BE2C (cell line): ENCODE measurements around the gene ZMYND8. TPM values are rescaled to one million over a fixed set of nuclear protein-coding genes. Genes with fewer than 3 reads are reported as not detected.
"Not testable (repeated sequence)": the region's sequence is repeated elsewhere in the genome, so short reads cannot be mapped to it uniquely, and the experiment has no call there.

Experiments used
- DNase-seq: peaks from one replicate; pipeline ENCODE4 v3.0.0-alpha.2; 2020
- H3K27me3 ChIP-seq: fragments of 250-450 bp; sonication (Bioruptor Pico); 2 replicates; pipeline ENCODE4 v1.5.1; 2020; ENCODE audit warnings: mild to moderate bottlenecking
- H3K36me3 ChIP-seq: fragments of 250-450 bp; sonication (Bioruptor Pico); 2 replicates; pipeline ENCODE4 v1.5.1; 2020; ENCODE audit warnings: mild to moderate bottlenecking
- H3K4me1 ChIP-seq: fragments of 250-450 bp; sonication (Bioruptor Pico); 2 replicates; pipeline ENCODE4 v1.5.1; 2020
- H3K4me3 ChIP-seq: 2 replicates; pipeline ENCODE4 v1.5.1; 2011; ENCODE audit warnings: low read depth, low read length
- H3K9me3 ChIP-seq: fragments of 250-450 bp; sonication (Bioruptor Pico); 2 replicates; pipeline ENCODE4 v1.5.1; 2020
- CTCF ChIP-seq: IDR thresholded peaks from 2 replicates; pipeline ENCODE4 v1.5.1; 2012; ENCODE audit warnings: mild to moderate bottlenecking, low read depth, low read length
- polyA plus RNA-seq: library from polyadenylated mRNA; unstranded; fragments of >200 nt; gene quantifications from one replicate; pipeline ENCODE4 v1.2.1, GENCODE V29; 2012; ENCODE audit warnings: low read depth, missing spikeins; ENCODE audit not compliant: insufficient read length, insufficient read depth

ZMYND8 gene
- 60.5 TPM for polyA plus RNA-seq

GRCh38 chr20:47356526-47357295, at the start of gene ZMYND8:
Gene ZMYND8 (minus strand): TSS chr20:47356699. CDS start chr20:47356670, 29 bp downstream.
- H3K4me1 ChIP-seq: peaks cover 39% of the 10 kb centered on the region
- no peaks in the 10 kb centered on the region for H3K9me3 ChIP-seq
- peak within 1 kb of the TSS; percentile 68 for H3K4me3 ChIP-seq
- no peak for TF ChIP-seq CTCF
- DNase-seq: peak; percentile 80
- no peaks in the 10 kb centered on the region for H3K27me3 ChIP-seq
- H3K36me3 ChIP-seq: peaks cover 14% of the 10 kb centered on the region

- Histone ChIP-seq H3K4me3 (no peak overlapping the region), H3K4me1 (no peaks in the 10 kb centered on the region), H3K36me3 (no peaks in the 10 kb centered on the region), H3K9me3 (no peaks in the 10 kb centered on the region), H3K27me3 (no peaks in the 10 kb centered on the region)
- TF ChIP-seq CTCF: no peak
- DNase-seq: no peak
Observed at GRCh38 chr20:47405775-47406325, 49.4 kb upstream of the ZMYND8 start.

GRCh38 chr20:47400685-47401084, 44.2 kb upstream of the ZMYND8 start:
- H3K4me3 ChIP-seq: peak overlapping the region; percentile 27
- H3K27me3 ChIP-seq: no peaks in the 10 kb centered on the region
- H3K36me3 ChIP-seq: no peaks in the 10 kb centered on the region
- DNase-seq: peak; percentile 81
- no peaks in the 10 kb centered on the region for H3K4me1 ChIP-seq
- peak; percentile 40 for TF ChIP-seq CTCF
- no peaks in the 10 kb centered on the region for H3K9me3 ChIP-seq

- H3K4me3 ChIP-seq: no peak overlapping the region
- H3K4me1 ChIP-seq: peaks cover under 1% of the 10 kb centered on the region; the same call in 1 of the 2 replicates
- no peak for DNase-seq
- no peaks in the 10 kb centered on the region; the same call in 1 of the 2 replicates for H3K9me3 ChIP-seq
- no peaks in the 10 kb centered on the region for H3K36me3 ChIP-seq
- H3K27me3 ChIP-seq: no peaks in the 10 kb centered on the region
- no peak for TF ChIP-seq CTCF
Observed at GRCh38 chr20:47397652-47398301, 41.3 kb upstream of the ZMYND8 start.

GRCh38 chr20:47396762-47397476, 40.4 kb upstream of the ZMYND8 start:
- Histone ChIP-seq H3K36me3 (no peaks in the 10 kb centered on the region), H3K4me3 (no peak overlapping the region), H3K27me3 (no peaks in the 10 kb centered on the region), H3K9me3 (no peaks in the 10 kb centered on the region; the same call in 1 of the 2 replicates), H3K4me1 (peaks cover 6% of the 10 kb centered on the region)
- no peak for DNase-seq
- no peak for TF ChIP-seq CTCF

GRCh38 chr20:47393796-47394514, 37.5 kb upstream of the ZMYND8 start:
- H3K4me1 ChIP-seq: not testable (repeated sequence)

More at GRCh38 chr20:47393796-47394514, 37.5 kb upstream of the ZMYND8 start:
- not testable (repeated sequence) for H3K36me3 ChIP-seq, H3K27me3 ChIP-seq, DNase-seq, H3K9me3 ChIP-seq, H3K4me3 ChIP-seq
